IPS DF 19.7 (cell line): ENCODE measurements around the gene WDR82.

Experiments used
- DNase-seq: peaks from one replicate; pipeline ENCODE4 v3.0.0-alpha.2; 2013; ENCODE audit warnings: low read depth, low spot score

Gene WDR82

DNA sequence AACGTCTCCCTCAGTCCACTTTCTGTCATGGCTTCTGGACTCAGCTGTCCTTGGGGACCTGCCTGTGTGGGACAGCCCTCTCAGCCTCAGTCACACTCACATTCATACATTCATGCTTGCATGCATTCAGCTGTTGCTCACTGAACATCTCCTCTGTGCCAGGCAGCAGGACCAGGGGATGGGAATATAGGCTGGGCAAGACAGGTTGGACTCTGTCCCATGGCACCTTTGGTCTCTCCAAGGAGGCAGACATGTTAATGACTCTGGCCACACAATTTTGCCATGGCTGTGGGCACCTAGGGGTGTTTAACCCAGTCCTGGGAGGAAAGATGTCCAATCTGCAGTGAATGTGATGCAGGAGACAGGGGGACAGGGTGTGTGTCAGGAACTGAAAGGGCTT lies 29.9 kb upstream of the WDR82 start:
- no peak for DNase-seq

DNA sequence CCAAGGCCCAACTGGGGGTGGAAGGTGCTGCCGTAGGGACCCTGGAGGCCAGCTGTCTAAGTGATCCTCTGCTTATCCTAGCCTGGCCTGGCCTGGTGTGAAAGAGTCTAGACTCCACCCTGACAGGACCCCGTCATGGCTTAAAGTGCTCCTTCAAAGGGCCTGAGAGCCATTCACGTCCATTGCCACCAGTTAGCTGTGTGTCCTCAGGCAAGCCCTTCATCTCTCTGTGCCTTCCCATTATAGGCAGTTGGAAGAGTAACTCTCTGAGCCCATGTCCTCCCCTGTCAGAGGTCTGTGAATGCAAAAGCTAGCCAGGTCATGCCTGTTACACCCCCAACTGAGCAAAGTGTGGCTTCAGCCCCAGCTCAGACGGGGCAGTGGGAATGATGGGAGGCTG lies 28.5 kb upstream of the WDR82 start:
- DNase-seq: no peak

DNA sequence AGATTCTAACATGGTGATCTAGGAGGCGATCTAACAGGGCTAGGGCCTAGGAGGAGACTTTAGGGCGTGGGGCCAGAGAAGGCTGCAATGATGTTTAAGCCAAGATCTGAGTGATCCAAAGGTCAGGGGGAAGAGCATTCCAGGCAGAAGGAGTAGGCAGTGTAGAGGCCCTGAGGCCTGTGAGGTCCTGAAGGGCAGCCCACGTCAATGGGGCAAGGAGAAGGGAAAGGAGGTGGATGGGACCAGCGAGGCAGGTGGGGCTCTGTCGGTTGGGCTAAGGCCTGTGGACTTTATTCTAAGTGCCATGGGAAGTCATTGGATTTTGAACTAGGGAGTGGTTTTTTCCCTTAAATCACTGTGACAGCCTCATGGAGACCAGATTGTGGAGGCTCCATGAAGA lies 27.5 kb upstream of the WDR82 start:
- no peak for DNase-seq

DNA sequence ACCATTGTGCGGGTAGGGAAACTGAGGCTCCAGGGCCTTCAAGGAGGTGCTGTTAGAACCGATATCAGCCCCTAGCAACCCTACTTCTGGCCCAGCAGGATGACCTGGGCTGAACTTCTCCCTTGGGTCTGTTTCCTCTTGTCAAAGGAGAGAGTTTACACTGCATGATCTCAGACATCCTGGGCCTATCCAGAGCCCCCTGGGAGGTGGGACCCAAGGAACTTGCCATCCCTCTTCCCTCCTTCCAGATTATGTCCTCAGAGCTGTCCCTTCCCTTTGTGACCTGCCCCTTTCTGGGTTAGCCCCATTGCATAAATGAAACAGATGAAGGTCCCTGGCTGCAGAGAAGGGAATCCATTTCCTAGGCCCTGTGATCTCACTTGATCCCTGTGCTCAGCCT lies 25.4 kb upstream of the WDR82 start:
- DNase-seq: no peak

DNA sequence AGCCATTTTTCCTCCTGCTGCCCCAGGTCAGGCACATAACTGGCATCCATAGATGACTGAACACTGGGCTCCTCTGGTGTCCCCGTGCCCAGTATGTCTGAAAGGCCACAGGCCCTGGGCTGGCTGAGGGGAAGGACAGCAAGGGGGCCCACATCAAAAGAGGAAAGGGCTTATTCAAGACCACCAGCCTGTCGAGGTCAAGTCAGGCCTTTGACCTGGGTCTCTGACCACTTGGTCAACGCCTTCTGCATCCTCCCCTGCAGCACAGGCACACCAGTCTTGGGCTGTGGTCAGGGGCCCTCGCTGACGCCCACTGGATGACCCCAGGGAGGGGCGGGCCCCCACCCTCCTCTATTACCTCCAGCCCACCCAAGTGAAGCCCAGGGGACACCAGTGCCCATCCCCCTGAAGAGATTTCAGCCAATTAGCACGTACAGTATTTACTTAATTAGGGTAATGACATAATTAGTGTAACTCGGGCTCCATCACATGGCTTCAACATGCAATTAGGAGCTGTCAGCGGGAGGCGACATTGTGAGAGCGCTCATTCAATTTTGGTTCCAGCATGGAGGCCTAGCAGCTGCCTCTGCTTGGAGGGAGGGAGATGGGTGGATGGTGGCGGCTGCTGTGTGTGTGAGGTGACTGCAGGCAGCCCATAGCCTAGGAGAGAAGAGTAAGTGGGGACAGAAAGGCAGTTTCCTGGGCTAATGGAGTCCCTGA lies 24.1 kb upstream of the WDR82 start:
- DNase-seq: no peak

DNA sequence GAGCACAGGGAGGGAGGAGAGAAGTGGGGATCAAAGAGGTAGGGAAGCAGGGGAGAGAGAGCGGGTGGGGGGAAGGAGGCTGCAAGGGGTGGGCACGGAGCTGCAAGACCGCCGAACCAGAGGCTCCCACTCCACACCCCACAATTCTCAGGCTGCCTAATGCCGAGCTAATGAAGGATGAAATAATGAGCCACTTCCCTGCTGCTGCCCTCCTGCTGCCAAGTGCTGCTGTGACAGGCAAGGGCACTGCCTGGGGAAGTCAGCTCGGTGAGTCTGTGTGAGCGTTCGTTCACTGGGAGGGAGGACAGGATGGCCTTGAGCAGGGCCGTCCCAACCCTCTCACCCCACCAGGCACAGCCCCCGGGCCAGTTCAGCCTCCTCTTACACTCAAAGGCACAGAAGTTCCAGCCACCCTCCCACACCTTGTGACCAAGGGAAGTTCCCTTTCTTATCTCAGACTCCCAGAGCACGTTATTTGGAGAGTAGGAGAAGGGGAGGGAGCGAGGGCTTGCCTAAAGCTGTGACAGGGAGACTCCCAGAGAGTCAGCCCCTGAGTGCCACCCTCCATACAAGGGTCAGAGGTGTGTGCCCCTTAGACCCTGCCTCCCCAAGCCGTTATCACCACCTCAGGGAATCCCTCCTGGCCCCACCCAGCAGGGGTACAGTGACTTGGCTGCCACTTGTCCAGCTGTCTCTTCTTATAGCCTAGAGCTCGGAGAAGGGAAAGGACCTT lies 21.6 kb upstream of the WDR82 start:
- no peak for DNase-seq

DNA sequence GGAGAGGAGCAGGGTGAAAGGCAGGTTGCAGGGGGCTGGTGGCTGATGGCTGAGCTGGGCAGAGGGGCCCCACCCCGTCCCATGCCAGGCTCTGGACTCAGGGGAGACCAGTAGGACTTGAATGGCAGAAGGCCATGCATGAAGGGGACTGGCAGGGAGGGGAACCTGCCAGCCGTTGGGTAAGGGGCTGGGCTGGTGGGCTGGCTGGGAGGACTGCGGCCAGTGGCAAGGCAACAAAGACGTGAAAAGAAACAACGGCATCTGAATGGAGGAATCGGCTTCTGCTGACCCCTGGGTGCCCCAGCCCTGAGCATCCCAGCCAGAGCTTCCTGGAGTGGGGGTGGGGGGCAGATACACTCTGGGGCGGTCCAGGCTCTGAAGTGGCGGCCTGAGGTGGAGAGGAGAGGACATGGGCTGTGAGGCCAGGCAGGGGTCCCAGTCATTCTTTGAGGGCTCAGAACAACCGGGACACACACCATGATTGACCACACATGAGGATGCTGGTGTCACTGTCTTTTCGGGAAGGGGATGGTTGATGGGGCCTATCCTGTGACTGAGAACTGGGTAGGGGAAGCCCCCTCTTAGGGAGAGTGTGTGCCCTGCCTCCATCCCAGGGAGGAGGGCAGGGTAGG lies 20.9 kb upstream of the WDR82 start:
- DNase-seq: no peak

DNA sequence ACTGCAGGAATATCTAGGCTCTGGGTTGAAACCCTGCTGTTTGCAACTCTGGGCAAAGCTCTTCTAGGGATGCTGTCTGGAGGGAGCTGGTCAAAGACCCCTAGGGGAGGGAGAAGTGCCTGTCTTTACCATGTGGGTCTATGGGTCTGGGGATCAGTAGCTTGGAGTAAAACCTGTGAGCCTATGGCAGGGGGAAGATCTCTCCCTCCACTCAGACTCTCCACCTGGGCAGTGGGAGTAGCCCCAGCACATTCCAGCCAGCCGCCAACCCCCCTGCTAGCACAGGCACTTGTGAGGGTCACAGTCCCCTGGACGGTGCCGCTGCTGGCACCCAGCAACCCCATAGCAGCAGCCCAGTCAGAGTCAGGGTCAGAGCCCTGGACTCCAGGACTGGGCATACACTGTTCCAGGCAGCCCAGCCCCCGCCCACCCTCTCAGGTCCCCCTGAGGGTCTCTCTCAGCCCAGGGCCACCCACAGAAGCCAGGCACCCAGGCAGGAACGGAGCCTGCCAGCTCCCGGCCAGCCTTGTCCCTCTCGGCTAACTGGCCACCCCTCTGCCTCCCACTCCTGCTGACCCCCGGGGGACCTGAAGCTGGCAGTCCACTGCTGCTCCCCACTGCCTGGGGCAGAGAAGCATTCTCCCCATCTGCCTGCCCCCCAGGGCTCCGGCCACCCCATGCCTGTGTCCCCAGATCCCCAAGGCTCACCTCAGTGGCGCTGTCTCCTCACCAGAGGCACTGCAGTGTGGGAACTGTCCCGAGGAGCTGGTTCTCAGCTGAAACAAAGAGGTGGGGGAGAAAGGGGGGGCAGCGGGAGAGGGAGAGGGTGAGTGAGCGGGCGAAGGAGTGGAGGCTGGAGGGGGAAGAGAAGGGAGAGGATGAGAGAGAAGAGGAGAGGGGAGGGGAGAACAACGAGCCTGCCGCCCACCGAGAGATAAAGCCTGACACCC lies 20.0 kb upstream of the WDR82 start:
- no peak for DNase-seq

DNA sequence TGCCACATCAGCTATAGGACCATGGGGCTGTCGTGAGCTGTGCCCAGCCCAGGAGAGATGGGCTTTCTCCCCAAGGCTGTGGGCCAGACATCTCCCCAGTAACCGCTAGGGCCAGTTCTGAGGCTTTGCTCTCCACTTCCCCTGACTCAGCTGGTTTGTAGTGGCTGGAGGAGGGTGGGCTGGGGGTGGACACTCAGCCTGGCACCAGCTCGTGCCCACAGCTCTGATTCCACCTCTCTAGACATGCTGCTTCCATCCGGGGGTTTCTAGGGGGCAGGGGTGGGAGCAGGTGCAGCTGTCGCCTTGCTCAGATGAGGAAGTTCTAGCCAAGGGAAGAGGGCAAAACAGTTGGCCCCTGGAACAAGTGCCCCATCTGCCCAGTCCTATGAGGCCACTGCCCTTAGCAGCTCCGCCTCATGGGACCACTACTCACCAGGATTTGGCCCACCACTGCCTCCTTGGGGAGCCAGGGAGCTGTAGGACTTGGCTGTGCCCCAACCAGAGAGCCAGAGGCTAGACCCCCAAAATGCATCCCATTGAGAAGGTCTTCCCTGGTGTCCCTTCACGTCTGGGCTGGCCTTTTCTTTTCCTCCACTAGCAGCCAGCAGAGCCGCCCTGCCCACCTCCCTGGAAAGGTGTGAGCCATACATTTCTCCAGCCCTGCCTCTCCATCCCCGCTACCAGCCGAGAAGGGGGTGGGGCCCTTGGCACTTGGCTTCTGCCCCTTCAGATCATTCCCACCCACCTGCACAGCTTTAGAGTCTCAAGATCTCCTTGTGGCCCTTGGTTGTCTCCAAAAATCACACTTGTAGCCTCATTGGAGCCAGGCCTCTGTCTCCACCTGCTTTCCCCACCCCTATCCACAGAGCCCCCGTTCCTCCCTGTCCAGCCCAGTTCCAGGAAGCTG lies 19.0 kb upstream of the WDR82 start:
- no peak for DNase-seq

DNA sequence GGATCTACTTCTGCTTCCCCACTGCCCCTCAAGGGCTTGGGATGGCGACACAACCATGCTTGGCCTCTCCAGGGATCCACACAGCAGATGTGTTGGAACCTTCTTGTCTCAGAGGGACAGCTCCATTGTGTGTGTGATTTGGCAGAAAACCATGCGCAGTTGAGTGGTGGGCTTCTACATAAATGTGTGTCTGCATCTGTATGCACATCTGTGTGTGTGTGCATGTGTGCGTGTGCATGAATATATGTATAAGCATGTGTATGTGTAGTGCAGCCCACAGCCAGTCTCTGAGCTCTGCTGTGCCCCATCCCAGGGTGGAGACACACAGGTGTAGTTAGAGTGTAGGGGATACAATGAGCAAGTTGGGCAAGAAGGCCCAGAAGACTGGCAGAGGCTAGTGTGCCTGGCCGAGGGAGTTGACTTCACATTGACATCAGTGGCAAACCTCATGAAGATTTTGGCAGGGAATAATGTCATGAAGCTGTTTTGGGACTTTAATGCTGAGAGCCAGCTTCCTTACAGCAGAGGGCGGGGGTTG lies 17.3 kb upstream of the WDR82 start:
- DNase-seq: no peak

DNA sequence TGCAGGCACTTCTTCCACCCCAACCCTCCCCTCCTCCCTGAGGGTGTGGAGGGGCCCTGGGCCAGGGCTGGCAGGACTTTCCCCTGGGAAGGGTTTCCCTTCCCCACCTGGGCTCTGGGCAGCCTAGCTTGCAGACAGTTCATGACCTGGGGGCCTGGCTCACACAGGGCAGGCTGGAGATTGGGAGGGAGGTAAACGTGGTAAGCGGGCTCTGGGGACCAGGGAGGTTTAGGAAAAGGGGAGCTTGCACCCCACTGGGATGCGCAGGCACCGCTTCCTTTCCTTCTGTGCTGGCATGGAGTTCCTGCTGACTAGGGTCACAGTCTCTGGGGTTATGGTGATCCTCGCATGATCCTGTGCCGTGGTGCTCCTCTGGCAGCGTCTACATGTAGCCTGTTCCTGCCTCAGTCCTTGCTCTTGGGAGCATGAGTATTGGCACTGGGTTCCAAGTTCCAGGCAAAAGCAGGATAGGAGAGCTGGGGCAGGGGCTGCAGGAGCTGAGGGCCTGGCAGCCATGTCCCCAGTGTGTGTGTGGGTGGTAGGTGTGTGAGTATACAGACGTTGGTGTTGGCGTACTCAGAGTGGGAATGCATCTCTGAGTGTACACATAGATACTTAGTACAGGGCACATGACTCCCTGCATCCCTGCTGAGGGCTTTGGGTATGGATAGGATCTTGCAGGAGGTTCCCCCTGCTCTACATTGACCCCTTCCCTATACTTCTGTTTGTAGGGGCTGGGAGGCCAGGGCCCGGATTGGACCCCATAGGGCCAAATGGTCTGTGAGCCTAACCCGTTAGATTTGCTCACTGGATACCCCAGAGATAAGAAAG lies 16.1 kb upstream of the WDR82 start:
- DNase-seq: no peak

DNA sequence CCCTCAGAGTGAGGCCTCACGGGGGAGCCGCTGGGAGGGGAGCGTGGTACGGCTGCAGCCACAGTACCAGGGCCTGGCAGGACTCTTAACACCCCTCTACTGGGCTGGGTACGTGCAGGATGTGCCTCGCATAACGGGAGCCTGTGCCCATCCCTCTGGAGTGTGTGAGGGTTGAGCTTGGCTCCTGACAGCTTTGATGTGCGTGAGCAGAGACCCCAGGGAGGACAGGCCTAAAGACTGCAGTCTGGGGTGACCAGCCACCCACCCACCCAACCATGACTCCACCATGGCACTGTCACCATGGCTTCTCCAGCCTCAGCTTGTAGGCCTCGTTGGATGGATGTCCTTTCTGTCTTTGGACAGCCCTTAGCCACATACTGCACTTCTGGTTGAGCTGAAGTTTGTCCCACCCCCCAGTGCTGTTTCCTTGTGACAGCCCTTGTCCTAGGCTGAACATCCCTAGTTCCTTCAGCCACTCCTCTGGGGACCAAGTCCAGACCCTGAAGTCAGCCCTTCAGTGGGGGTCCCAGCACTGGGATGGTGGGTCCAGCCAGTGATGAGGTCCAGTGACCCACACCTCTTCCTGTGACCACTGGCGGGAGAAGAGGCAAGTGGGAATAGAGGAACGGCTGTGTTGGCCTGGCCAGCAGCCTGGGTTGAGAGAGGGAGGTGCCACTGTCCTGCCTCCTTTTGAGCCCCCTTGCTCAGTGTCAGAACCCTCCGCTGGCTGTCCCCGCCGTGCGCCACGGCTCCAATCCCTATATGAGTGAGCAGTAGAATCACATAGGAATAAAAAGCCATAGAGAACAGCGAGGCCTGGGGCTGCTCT lies 15.3 kb upstream of the WDR82 start:
- no peak for DNase-seq

DNA sequence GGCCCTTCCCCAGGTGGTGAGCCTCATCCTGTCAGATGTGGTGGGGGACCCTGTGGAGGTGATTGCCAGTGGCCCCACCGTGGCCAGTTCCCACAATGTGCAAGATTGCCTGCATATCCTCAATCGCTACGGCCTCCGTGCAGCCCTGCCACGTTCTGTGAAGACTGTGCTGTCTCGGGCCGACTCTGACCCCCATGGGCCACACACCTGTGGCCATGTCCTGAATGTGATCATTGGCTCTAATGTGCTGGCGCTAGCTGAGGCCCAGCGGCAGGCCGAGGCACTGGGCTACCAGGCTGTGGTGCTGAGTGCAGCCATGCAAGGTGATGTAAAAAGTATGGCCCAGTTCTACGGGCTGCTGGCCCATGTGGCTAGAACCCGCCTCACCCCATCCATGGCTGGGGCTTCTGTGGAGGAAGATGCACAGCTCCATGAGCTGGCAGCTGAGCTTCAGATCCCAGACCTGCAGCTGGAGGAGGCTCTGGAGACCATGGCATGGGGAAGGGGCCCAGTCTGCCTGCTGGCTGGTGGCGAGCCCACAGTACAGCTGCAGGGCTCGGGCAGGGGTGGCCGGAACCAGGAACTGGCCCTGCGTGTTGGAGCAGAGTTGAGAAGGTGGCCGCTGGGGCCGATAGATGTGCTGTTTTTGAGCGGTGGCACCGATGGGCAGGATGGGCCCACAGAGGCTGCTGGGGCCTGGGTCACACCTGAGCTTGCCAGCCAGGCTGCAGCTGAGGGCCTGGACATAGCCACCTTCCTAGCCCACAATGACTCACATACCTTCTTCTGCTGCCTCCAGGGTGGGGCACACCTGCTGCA lies 14.0 kb upstream of the WDR82 start:
- DNase-seq: no peak

DNA sequence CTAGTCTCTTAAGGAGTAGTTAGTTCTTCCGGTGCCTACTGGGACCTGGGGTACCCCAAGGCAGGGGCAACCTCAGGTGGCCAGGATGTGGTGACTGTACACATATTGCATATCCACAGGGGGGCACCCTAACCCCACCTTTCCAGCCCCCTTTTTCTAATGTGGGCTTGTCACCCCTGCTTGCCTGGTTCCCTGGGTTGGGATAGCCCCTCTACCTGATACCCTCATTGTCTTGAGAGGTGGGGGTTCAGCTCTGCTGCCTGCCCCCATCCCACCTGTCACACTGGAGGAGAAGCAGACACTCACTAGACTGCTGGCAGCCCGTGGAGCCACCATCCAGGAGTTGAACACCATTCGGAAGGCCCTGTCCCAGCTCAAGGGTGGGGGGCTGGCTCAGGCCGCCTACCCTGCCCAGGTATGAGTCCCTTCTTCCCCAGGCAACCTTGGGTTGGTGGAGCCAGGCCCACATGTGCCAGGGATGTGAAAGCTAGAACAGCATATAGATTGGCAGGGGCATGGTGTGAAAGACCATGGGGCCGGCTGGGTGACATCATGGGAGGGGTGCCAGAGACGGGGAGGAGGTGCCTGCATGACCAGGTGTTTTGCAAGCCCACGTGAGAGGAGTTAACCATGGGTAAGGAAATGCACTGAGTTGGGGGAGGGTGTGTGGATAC lies 13.2 kb upstream of the WDR82 start:
- DNase-seq: no peak

DNA sequence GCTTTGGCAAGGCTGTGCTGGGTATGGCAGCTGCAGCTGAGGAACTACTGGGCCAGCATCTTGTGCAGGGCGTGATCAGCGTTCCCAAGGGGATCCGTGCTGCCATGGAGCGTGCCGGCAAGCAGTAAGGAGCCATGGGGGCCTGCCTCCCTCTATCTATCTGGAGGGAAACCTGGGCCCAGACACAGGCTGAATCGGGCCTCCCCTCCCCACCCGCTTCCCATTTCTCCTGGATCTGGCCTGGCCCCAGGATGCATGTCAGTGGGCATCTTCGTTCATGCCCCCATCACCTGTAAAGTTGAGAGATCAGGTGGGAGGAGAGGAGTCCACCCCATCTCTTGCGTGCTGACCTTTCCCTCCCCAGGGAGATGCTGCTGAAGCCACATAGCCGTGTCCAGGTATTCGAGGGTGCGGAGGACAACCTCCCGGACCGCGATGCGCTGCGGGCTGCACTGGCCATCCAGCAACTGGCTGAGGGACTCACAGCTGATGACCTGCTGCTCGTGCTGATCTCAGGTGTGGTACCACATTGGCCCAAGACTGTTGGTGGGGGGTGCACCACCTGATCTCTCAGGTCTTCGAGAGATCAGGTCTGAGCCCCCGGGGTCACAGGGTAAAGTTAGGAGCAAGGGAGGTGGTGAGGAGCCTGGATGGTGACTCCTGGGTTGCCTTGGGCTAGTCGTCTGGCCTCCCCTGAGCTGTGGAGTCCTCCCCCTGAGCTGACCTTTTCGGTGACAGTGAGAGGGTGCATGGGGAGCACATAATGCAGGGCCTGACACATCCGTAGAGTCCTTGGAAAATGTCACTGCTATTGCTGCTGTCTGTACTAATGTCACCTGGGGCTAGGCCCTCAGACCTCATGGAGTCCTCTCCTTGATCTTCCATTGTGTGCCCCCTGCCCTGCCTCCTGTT lies 12.4 kb upstream of the WDR82 start:
- DNase-seq: no peak
